GM19043 (cell line): ENCODE measurements around the gene PDIA5.
"Not testable (repeated sequence)": the region's sequence is repeated elsewhere in the genome, so short reads cannot be mapped to it uniquely, and the experiment has no call there.

Experiments
- ATAC-seq: cut with Tn5 transposase; IDR thresholded peaks from one replicate; pipeline ENCODE4 v1.9.1; 2021; ENCODE audit warnings: low read depth; ENCODE audit not compliant: unreplicated experiment

PDIA5 gene

DNA sequence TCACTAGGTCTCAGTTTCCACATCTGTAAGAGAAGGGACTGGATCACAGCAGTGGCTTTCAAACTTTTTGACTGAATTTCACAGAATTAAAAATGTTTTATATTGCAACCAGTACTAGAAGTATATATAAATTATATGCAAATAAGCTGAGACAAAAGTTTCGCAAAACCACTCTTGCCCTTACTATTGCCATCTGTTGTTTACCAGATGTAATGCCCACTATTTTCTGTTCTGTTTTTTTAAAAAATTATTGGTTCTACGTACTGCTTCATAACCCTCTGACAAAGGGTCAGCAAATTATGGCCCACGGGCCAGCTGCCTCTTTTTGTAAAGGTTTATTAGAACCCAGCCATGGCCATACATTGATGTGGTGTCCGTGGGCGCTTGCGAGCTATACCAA, 44.8 kb downstream of the PDIA5 start:
- no peak for ATAC-seq

DNA sequence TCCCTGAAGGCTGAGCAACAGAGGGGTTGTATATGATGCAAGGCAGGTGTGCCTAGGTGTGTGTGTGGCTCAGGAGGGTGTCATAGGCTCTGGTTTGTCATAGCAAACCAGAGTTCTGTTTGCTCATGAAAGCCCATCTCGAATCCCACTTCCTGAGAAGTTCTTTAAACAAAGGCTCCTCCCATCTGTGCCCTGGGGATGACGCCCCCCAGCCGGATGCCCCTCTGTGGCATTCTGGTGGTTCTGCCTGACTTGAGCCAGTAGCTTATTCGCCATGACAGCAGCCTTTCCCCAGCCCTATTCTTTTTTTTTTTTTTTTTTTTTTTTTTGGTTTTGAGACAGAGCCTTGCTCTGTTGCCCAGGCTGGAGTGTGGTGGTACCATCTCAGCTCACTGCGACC, 45.4 kb downstream of the PDIA5 start:
- ATAC-seq: no peak

DNA sequence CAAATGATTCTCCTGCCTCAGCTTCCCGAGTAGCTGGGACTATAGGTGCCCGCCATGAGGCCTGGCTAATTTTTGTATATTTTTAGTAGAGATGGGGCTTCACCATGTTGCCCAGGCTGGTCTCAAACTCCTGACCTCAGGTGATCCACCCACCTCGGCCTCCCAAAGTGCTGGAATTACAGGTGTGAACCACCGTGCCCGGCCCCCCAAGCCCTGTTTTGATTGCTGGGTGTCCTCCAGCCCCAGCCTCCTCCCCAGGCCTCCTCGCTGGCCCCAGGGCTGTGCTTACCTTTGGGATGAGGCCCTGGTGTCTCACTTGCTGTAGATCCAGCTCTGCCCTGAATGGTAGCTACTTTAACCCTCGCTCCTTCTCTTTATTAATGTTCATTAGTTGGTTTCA, 45.8 kb downstream of the PDIA5 start:
- not testable (repeated sequence) for ATAC-seq

DNA sequence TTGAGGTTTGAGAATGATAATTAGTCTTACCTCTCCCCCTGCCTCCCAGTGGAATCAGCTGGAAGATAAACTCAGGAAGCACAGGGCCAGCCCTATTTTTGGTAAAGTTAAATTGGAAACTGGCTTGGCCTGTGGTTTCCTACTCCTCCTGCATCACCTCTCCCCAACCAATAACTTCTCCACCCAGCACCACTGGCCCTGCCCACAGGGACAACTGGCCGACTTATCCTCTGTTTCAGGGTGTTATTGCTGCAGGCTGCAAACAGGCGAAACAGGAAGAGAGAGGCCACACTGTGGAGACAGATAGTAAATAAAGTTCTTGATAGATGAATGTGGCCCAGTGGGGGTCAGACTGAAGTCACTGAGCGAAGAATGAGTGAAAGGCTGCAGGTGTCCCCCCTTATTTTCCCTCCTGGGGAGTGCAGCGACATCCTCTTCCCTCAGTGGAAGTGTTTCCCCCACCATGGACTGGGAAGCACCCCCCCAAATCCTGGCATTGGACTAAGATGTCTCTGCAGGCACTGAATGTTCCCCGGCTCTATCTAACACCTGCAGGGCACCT, 47.1 kb downstream of the PDIA5 start:
- ATAC-seq: no peak

DNA sequence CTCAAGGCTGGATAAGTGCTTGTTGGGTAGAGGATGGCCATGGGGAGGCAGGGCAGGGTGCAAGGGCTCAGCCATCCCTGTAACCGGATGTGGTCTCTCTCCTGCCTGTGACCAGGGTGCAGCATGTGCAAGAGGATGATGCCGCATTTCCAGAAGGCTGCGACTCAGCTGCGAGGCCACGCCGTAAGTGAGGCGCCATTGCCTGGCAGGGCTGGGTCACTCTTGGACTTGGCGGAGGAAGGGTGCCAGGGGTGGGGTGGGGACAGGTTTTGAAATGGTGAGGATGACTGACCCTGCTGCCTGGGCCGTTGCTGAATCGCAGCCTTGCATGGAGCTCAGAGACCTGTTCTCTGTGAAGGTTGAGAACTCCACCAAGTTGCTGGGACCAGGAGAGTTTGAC, 49.3 kb downstream of the PDIA5 start:
- no peak for ATAC-seq

DNA sequence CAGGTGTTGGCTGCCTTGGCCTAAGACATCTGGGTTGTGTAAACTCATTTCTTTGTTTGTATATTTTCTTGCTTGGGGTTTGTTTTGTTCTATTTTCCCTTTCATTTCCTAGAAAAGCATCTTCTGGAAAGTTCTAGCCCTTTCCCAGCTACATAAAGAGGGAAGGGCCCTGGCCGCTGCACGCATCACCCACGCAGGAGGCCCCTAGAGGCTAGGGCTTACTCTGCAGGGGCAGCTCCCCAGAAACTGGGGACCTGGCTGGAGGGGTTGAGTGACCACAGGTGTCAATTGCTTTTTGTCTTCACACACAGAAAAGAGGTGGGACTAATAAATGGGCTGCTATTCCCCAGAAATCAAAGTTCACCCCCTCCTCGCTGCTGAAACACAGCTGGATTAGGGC, 52.6 kb downstream of the PDIA5 start:
- ATAC-seq: no peak

DNA sequence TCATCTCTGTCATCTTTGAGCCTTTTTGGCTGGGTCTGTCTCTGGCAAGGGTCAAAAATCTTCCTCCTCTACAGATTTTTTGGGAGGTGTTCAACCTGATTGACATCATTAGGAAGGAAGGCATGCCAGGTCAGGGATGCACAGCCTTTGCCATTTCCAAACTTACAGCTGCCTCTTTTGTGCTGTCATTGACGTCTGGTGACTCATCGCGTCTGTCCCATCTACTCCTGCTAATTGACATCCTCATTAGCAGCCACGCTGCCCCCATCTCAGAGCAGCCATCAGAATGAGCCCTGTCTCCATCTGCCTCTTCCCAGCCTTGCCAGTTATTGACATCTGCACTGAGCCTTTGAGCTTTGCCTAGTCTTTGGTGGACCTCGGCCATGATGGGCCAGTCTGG, 53.0 kb downstream of the PDIA5 start:
- no peak for ATAC-seq

DNA sequence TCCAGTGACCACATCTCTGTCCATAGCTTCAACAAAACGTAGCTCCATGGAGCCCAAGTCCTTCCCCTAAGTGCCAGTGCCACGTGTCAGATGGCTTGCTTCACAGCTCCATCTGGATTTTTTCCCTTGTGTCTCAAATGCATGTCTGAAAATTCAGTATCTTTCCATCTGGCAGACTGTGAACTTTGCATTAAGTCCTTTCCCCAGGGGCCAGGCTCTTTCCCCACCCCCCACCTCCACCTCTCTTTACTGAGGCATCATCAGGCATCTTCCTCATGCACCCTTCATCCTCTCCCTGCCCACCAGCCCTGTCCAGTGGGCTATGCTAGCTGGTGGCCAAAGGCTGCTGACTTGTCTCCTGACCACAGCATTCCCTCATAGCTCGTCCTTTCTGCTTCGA, 53.7 kb downstream of the PDIA5 start:
- no peak for ATAC-seq

DNA sequence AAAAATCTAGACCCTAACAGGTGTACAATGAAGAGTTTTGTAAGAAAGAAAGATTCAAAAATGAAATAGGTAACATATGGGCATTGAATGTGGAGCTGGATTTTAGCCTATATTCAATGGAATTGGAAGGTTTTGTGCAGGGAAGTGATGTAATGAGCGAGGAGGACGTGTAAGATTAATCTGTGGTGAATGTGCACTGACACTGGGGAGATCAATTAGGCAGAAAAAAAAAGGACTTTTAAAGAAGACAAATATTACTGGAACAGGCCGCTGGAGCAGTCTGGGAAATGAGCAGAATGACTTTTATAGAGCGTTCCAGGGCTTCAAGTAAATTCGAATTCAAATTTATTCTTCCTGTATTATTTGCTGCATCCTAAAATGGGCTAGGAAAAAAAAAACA, 55.2 kb downstream of the PDIA5 start:
- ATAC-seq: no peak

DNA sequence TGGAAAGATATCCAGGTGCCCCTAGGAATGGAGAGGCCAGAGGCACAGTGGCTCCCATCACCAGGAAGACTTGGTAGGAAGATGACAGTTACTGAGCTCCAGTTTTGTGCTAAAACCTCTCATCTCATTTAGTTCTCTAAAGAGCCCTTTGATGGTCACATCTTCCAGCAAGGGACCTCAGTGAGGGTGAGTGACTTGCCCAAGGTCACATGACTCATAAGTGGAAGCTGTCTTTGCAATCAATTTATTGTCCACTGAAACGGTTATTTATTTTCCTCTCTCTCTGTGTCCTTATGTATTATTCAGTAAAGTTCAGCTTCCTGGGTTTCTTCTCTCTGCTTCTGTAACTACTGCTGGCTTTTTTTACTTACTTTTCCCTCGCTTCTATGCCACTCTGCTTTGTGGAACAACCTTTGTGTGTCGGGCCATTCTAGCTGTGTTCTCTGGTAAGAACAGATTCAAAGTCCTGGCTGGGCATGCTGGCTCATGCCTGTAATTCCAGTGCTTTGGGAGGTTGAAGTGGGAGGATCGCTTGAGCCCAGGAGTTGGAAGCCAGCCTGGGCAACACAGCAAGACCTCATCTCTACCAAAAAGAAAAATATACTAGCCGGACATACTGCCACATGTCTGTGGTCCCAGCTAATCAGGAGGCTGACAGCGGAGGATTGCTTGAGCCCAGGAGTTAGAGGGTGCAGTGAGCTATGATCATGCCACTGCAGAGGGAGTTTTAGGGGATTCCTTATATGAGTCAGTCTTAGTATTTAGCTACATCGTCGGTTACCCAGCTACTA, 55.9 kb downstream of the PDIA5 start:
- ATAC-seq: no peak

DNA sequence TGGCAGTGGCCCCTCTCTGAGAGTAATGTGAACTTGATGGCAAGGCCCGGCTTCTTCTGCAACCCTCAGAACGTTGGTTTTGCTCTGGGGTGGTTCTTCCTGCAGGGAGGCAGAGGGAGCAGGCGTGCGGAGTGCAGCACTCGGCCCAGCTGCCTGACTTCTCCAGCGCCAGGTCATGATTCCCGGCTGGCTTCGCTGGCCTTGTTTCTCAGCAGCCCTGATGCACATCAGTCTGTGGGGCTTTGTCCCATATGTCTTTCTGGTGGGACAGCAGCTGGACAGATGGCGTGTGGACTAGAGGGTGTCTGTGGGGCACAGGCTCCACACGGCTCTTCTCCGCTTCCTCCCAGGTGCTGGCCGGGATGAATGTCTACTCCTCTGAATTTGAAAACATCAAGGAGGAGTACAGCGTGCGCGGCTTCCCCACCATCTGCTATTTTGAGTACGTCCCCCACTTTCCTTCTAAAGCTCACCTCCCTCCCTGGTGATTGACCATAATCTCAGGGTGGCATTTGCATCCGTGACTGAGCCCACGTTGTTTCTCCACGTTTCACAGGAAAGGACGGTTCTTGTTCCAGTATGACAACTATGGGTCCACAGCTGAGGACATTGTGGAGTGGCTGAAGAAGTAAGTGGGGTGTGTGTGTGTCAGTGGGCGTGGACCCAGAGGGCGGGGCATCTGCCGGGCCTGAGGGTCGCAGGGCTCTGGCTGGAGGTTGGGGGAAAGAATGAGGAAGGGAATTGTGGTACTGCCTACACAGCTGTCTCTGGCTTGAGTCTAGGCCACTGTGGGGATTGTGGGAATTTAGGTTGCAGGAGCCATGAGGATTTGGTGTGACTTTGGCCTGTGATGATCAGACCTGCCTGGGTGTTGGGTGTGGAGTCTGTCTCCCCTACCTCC, 57.1 kb downstream of the PDIA5 start:
- no peak for ATAC-seq

DNA sequence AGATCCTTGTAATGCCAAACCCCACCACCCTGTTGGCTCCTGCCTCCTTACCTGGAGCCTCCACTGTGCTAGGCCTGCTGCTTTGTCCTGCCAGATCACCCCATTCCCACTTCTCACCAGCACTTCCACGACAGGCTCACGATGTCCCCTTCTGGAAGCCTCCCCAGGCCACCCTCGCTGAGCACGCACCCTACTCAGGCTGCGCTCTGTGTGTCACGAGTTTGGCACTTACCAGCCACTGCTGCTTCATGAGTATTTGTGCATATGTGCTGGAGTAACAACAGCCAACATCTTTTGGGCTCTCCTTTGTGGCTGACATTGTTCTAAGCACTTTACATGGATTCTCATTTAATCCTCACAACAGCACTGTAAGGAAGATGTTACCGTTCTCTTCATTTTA, 58.1 kb downstream of the PDIA5 start:
- ATAC-seq: no peak

DNA sequence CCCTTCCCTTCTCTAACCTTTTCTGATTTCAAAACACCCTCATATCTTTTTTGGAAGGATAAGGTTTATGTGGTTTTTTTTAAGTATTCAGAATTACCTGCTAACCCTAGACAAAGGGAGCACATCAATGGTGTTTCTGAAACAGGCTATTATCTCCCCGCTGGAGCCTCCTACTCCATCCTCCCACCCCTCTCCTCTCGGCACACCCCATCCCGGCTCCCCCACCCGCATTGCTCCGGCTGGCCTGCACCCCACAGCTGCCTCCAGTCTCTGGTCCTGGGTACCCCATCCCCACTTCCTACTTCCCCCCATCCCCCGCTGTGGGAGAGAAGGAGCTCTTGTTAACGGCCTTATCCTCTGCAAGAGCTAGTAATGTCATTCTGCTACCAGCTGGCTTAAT, 59.2 kb downstream of the PDIA5 start:
- no peak for ATAC-seq

DNA sequence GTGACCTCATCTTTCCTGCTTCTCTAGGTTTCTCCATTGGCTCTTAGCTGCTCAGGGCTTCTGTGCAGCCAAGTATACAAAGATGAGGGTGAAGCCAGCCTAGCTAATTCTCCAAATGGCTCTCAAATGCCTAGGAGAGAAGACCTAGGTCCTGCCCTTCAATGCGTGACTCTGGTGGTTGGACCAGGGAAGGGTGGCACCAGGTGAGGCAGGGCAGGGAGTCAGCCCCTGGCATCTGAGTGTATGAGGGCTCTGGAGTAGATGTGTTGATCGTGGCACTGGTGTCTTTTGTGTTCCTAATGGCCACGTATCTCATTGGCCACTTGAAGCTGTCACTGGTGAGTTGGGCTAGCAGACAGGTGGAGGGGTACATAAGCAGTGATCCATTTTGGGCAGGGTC, 59.8 kb downstream of the PDIA5 start:
- no peak for ATAC-seq

DNA sequence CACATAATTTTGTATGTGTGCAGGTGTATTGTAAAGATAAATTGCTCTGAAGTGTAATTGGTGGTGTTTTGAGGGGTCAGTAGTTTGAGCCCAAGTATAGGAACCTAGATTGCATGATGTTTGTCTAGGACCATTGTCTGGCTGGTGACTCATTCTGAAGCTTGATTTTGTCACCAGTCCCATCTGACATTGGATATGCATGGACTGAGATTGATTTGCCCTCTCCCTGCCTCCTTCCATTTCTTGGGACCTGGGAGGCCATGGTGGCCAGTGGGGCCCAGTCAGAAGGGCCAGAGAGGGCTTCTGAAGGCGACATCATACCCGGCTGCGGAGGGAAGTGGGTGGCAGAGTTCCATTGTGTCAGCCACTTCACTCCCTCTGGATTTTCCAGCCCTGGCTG, 62.3 kb downstream of the PDIA5 start:
- no peak for ATAC-seq

DNA sequence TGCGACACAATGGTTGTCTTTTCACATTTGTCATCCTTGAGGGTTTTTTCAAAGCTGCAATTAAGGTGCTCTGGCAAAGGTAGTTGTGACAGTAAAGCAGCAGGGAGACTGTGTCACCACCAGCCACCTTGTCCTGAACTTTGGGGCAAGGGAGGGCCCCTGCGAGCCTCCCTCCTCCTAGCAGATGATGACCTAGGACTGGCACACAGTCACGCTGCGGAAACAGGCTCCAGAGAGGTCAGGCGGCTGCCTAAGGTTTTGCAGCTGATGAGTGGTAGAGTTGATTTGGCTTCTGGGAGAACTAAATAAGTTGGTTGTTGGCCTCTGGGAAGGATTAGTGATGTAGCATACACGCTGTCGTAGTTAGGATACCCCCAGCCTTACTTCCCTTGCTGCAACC, 62.7 kb downstream of the PDIA5 start:
- no peak for ATAC-seq

DNA sequence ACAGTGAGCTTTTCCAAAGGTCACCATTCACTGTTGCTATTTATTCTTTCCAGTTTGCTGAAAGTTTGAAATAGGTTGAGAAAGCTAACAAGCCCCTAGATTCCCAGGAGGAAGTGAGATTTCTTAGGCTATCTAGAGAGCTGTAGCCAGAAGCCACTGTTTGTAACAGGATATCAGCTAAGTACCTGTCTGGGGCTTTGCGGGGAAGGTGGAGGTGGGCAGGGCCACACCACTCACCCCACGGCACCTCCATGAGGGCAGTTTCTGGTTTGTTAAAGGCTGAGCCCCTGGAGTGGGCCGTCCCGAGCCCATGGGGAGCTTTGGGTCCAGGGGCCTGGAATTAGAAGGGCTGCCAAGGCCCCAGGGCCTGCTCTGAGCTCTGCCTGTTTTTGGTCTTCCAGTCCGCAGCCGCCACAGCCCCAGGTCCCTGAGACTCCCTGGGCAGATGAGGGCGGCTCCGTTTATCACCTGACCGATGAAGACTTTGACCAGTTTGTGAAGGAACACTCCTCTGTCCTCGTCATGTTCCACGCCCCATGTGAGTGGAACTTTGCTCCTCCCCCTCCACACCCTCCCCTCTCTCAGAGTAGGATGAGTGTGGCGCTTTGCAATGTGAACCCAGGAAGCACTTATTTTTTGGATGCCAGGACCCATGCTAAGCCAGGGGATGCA, 63.4 kb downstream of the PDIA5 start:
- ATAC-seq: no peak

DNA sequence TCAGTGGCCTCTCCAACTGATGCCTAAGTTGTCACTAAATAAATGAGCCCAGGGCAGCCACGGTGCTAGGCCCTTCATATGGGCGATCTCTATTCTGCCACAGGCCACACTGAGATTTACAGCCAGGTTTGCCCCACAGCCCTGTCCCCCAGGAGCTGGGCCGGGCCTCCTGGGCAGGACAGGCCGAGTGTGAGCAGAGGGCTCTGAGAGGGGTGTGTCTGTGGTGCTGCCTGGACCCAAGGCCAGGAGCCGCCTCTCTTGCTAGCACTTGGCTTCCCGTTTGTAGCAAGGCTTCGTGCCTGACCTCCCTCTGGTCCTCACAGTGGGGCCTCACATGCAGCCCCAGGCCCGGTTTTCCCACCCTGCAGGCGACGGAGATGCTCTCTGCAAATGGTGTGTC, 67.8 kb downstream of the PDIA5 start:
- no peak for ATAC-seq

DNA sequence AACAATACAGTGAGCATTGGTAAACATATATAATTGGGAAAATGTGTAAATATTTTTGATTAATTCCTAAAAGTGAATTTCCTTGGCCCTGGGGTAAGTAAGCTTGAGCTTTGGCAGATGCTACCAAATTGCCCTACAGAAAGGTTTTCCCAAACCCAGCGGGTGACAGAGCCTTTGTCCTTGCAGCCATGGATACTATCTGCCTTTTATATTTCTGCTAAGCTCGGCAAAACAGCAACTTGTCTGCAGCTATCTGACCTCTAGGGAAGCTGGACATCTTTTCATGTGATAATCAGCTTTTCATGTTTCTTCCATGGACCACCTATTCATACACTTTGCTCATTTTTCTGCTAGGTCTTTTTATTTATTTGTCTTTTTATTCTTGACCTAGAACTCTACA, 70.2 kb downstream of the PDIA5 start:
- ATAC-seq: no peak

DNA sequence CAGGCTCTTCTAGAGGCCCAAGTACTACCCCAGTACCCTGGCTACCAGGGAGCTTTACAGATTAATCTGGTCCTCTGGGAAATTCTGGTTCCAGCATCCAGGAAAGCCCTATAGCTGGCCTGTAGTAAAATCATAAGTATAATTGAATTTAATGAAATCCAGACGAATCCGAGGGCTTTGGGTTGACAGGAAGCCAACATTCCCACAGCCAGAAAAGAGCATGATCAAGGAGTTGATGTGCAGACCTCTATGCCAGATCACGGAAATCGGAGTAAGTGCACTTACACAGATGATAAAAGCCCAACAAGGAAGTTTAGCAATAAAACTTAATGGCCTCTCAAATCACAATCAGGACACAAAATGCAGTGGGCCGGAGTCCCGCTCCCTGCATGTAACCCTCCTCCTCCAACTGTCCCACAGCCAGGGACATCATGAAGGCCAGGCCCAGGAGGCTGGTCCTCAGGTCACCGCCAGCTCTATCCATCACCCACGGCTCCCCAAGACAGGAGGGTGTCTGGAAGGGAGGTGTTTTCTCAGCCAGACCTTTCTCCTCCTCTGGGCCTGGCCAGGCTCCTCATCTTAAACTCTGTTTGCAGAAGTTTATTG, 72.1 kb downstream of the PDIA5 start:
- ATAC-seq: no peak

DNA sequence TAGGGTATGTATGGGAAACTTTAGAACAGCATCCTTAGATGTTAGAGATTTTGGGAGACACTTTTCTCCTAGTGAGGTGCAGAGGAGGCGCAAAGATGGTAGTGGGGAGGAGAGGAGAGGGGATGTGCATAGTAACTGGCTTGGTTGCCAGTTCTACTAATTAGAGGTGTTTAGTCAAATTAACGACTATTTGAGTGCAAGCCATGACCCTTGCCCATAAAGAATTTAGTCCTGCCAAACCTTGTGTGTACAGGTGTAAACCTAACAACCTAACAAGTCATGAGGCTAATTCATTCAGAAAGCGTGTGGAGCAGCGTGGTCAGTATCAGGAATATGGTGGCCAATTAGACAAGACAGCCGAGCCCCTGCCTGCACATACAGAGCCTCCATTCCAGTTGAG, 72.7 kb downstream of the PDIA5 start:
- no peak for ATAC-seq
